Gastrocnemius medialis (tissue), 4 donors: ENCODE measurements around the gene ALDH4A1. TPM values are rescaled to one million over a fixed set of nuclear protein-coding genes. Genes with fewer than 3 reads are reported as not detected.

Source experiments
- ATAC-seq, 2 donors: fragments of 150-250 bp; one replicate each; pipeline ENCODE4 v1.9.1; 2016
- DNase-seq, 2 donors: peaks; one replicate each; pipeline ENCODE4 v3.0.0-alpha.2; 2019
- H3K27ac ChIP-seq, 4 donors: fragments of 200-600 bp; sonication (generic); 1 replicate in 1 of 4; 2 replicates in 3 of 4; pipeline ENCODE4 v1.5.1; 2016 to 2018; ENCODE audit warnings: mild to moderate bottlenecking in 2 of 4, moderate library complexity in 1 of 4
- H3K27me3 ChIP-seq, 3 donors: fragments of 200-600 bp; sonication (generic) in 2 of 3; 1 replicate in 1 of 3; 2 replicates in 2 of 3; pipeline versions ENCODE4 v1.5.1 to v1.6.0; 2016 to 2019; ENCODE audit warnings: mild to moderate bottlenecking in 1 of 3, moderate library complexity in 1 of 3
- H3K36me3 ChIP-seq, 2 donors: fragments of 200-600 bp; sonication (generic) in 1 of 2; one replicate each; pipeline ENCODE4 v1.5.1; 2017 to 2018
- H3K4me1 ChIP-seq, 2 donors: fragments of 200-600 bp; sonication (generic) in 1 of 2; one replicate each; pipeline ENCODE4 v1.5.1; 2016 to 2017; ENCODE audit warnings: mild to moderate bottlenecking in 2 of 2
- H3K4me3 ChIP-seq, 4 donors: fragments of 200-600 bp; sonication (generic) in 3 of 4; 1 replicate in 1 of 4; 2 replicates in 3 of 4; pipeline ENCODE4 v1.5.1; 2016 to 2019; ENCODE audit warnings: mild to moderate bottlenecking in 2 of 4
- H3K9me3 ChIP-seq, 3 donors: fragments of 200-600 bp; sonication (generic) in 2 of 3; 1 replicate in 1 of 3; 2 replicates in 2 of 3; pipeline ENCODE4 v1.5.1; 2016 to 2019
- CTCF ChIP-seq, 5 experiments: fragments of 450-650 bp in 3 of 5; fragments of 200-600 bp in 2 of 5; sonication (generic) in 2 of 5; IDR thresholded peaks in 4 of 5; conservative IDR thresholded peaks in 1 of 5; 1 replicate in 4 of 5; 2 replicates in 1 of 5; pipeline ENCODE4 v1.5.1; 2016 to 2019; ENCODE audit warnings: antibody characterized with exemption in 5 of 5, mild to moderate bottlenecking in 3 of 5, moderate library complexity in 3 of 5
- POLR2A ChIP-seq, 2 donors: fragments of 450-650 bp; IDR thresholded peaks; one replicate each; pipeline ENCODE4 v1.6.1; 2017; ENCODE audit warnings: antibody characterized with exemption in 2 of 2, mild to moderate bottlenecking in 2 of 2, moderate library complexity in 2 of 2
- in situ Hi-C, 4 donors: fragments of 200-750 bp; cut with MboI; loops; one replicate each; pipeline versions ENCODE4 v1.15.0 to v1.8.0; 2017; ENCODE audit warnings: low sequenced_read_pairs in 4 of 4
- intact Hi-C: fragments of 100-400 bp; cut with DNase I; formaldehyde crosslinking; loops from one replicate; pipeline ENCODE4 v1.15.1; 2023; ENCODE audit warnings: low total_unique reads
- total RNA-seq, 4 donors: library from RNA; depleted of rRNA; stranded (reverse); fragments of >200 nt; gene quantifications; one replicate each; pipeline versions ENCODE4 v1.1.0 to v1.2.3, GENCODE V29; 2016

ALDH4A1 gene
- total RNA-seq, 4 donors from 2014 or later, result 22.8 to 35.3 (median 31.4) TPM

GRCh38 chr1:18946550-18947381 is 44.4 kb upstream of the ALDH4A1 start:
- no peak for TF ChIP-seq POLR2A (IDR thresholded peaks at IDR 0.05)
- no peak for TF ChIP-seq CTCF (IDR thresholded peaks at IDR 0.05 in 4 of 5, conservative IDR thresholded peaks at IDR 0.05 in 1 of 5)
- DNase-seq (no peak), ATAC-seq (no peak)
- Histone ChIP-seq H3K4me3 (no peak overlapping the region), H3K36me3 (no peaks in the 10 kb centered on the region), H3K27ac (peak overlapping the region in 2 of 4 donors; percentile 24 to 40), H3K9me3 (no peaks in the 10 kb centered on the region), H3K27me3 (no peaks in the 10 kb centered on the region), H3K4me1 (peaks cover 44 to 67% of the 10 kb centered on the region in 2 donors)
- in situ Hi-C loops, result no loop called here
- intact Hi-C loops, result no loop called here

- intact Hi-C loops, result no loop called here
- in situ Hi-C loops, result no loop called here
- TF ChIP-seq POLR2A (IDR thresholded peaks at IDR 0.05) (no peak), CTCF (IDR thresholded peaks at IDR 0.05 in 4 of 5, conservative IDR thresholded peaks at IDR 0.05 in 1 of 5) (no peak)
- Histone ChIP-seq H3K4me3 (no peak overlapping the region), H3K36me3 (no peaks in the 10 kb centered on the region), H3K4me1 (peaks cover 50 to 69% of the 10 kb centered on the region in 2 donors), H3K27ac (peak overlapping the region in 3 of 4 donors; percentile 14 to 82 (median 40)), H3K27me3 (no peaks in the 10 kb centered on the region), H3K9me3 (no peaks in the 10 kb centered on the region)
- ATAC-seq, result no peak
- no peak for DNase-seq
Measured at GRCh38 chr1:18945401-18945849, 43.1 kb upstream of the ALDH4A1 start.

GRCh38 chr1:18944810-18945209 is 42.5 kb upstream of the ALDH4A1 start:
- peak; percentile 32 to 67 for ATAC-seq
- in situ Hi-C loops, result no loop called here
- TF ChIP-seq POLR2A (IDR thresholded peaks at IDR 0.05) (no peak), CTCF (IDR thresholded peaks at IDR 0.05 in 4 of 5, conservative IDR thresholded peaks at IDR 0.05 in 1 of 5) (no peak)
- no peak overlapping the region for H3K4me3 ChIP-seq
- H3K4me1 ChIP-seq, result peaks cover 47 to 66% of the 10 kb centered on the region in 2 donors
- H3K36me3 ChIP-seq, result no peaks in the 10 kb centered on the region
- no peaks in the 10 kb centered on the region for H3K27me3 ChIP-seq
- intact Hi-C loops, result no loop called here
- H3K27ac ChIP-seq, result peak overlapping the region; percentile 14 to 82 (median 40)
- peak in 1 of 2 donors; percentile 36 for DNase-seq
- no peaks in the 10 kb centered on the region for H3K9me3 ChIP-seq

GRCh38 chr1:18943914-18944572 is 41.7 kb upstream of the ALDH4A1 start:
- H3K27ac ChIP-seq, result peak overlapping the region in 3 of 4 donors; percentile 39 to 82 (median 40)
- no peak overlapping the region for H3K4me3 ChIP-seq
- intact Hi-C loops (no loop called here), in situ Hi-C loops (no loop called here)
- TF ChIP-seq POLR2A (IDR thresholded peaks at IDR 0.05) (no peak), CTCF (IDR thresholded peaks at IDR 0.05 in 4 of 5, conservative IDR thresholded peaks at IDR 0.05 in 1 of 5) (no peak)
- H3K36me3 ChIP-seq, result no peaks in the 10 kb centered on the region
- no peaks in the 10 kb centered on the region for H3K27me3 ChIP-seq
- ATAC-seq (no peak), DNase-seq (no peak)
- H3K9me3 ChIP-seq, result no peaks in the 10 kb centered on the region
- peaks cover 42 to 66% of the 10 kb centered on the region in 2 donors for H3K4me1 ChIP-seq
